GM10847 (cell line): ENCODE data around the gene PPIF.

Experiments
- POLR2A ChIP-seq: IDR thresholded peaks from 2 replicates; pipeline ENCODE4 v1.6.1; 2011; ENCODE audit not compliant: insufficient read length; ENCODE audit errors: extremely low read depth

PPIF gene

GRCh38 chr10:79310911-79311573 lies 36.2 kb upstream of the PPIF start:
- TF ChIP-seq POLR2A, result no peak

- no peak for TF ChIP-seq POLR2A
Measured at GRCh38 chr10:79311581-79312407, 35.5 kb upstream of the PPIF start.

- TF ChIP-seq POLR2A, result no peak
Measured at GRCh38 chr10:79312601-79313187, 34.6 kb upstream of the PPIF start.

- TF ChIP-seq POLR2A, result no peak
Measured at GRCh38 chr10:79313320-79313719, 33.9 kb upstream of the PPIF start.

- no peak for TF ChIP-seq POLR2A
Measured at GRCh38 chr10:79313911-79314439, 33.3 kb upstream of the PPIF start.

- TF ChIP-seq POLR2A, result no peak
Measured at GRCh38 chr10:79314761-79315601, 32.3 kb upstream of the PPIF start.

GRCh38 chr10:79315602-79315920 lies 31.7 kb upstream of the PPIF start:
- TF ChIP-seq POLR2A, result no peak

- no peak for TF ChIP-seq POLR2A
Measured at GRCh38 chr10:79316671-79317431, 30.4 kb upstream of the PPIF start.

GRCh38 chr10:79318369-79318768 lies 28.9 kb upstream of the PPIF start:
- TF ChIP-seq POLR2A, result no peak

- TF ChIP-seq POLR2A, result no peak
Measured at GRCh38 chr10:79319115-79319771, 28.0 kb upstream of the PPIF start.

- no peak for TF ChIP-seq POLR2A
Measured at GRCh38 chr10:79320316-79320715, 27.0 kb upstream of the PPIF start.

GRCh38 chr10:79320820-79321493 lies 26.3 kb upstream of the PPIF start:
- no peak for TF ChIP-seq POLR2A

- TF ChIP-seq POLR2A, result no peak
Measured at GRCh38 chr10:79321494-79321882, 25.8 kb upstream of the PPIF start.
